GM18499 (cell line): ENCODE measurements around the gene TMEM186.
"Not testable (repeated sequence)": the region's sequence is repeated elsewhere in the genome, so short reads cannot be mapped to it uniquely, and the experiment has no call there.

Experiments
- ATAC-seq: cut with Tn5 transposase; IDR thresholded peaks from one replicate; pipeline ENCODE4 v1.9.1; 2021; ENCODE audit warnings: moderate number of reproducible peaks; ENCODE audit not compliant: insufficient read depth, unreplicated experiment

TMEM186 gene

DNA sequence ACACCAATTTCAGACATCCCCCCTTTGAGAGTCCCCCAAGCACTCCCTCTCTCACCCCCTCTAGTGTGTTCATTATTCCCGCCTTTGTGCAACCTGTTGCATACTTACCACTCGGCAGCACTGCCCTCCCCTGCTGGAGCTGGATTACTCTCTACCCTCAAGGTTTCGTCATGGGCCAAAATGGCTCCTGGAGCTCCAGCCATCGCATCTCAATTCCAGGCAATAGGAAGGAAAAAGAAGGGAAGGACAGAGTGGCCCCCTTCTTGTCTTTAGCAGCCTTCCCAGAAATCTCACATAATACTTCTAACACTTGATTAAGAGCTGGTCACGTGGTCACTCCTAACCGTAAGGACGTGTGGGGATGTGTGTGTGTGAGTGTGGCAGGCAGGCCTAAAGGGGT is 20.2 kb downstream of the TMEM186 start:
- no peak for ATAC-seq

DNA sequence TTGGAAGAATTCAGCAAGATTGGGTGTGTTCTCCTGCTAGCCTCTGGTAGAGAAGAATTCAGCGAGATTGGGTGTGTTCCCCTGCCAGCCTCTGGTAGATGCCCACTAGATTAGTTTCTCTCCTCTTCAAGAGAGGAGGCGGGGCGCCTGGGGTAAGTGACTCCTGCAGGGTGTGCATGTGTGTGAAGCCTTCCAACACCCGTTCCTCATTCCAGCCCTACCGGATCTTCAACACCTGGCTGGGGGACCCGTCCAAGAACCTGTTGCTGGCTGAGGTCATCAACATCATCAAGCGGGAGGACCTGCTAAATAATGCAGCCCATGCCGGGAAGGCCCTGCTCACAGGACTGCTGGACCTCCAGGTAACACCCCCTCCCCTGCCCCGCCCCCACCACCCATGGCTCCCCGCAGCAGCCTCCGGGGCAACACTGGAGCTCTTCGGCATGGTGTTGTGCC is 21.3 kb downstream of the TMEM186 start:
- ATAC-seq, result no peak

DNA sequence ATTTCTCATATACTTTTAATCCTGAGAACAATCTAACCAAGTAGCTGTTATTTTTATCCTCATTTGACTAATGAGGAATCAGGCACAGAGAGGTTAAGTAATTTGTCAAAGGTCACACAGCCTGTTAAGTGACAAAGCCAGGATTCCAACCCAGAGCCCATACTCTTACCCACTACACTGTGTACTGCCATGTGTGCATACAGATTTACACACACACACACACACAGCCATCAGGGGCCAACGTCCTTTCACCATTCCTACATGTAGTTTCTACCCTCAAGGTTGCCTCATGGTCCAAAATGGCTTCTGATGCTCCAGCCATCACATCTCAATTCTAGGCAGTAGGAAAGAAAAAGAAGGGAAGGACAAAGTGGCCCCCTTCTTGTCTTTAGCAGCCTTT is 22.1 kb downstream of the TMEM186 start:
- ATAC-seq, result no peak

DNA sequence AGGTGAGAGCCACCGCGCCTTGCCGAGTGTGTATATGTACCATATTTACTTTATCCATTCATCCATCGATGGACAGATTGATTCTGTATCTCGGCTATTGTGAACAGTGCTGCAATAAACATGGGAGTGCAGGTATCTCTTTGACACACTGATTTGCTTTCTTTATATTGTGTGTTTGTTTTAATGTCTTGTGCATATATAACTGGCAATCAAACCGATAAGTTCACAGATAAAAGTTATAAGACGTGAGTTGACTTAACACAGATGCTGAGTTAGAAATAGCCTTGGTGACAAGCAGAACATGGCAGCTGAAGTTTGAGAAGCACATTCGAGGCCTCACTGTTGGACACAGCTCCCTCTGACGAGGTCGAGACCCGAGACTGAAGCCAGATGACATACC is 23.2 kb downstream of the TMEM186 start:
- no peak for ATAC-seq

DNA sequence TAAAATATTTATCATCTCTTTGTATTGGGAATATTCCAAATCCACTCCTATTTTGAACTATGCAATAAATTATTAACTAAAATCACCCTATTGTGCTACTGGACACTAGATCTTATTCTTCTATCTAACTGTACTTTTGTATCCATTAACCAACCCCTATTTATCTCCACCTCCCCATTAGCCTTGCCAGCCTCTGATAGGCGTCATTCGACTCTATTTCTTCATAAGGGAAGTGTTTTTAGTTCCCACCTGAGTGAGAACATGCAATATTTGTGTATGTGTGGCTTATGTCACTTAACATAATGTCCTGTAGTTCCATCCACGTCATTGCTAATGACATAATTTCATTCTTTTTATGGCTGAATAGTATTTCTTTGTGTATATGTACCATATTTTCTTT is 23.9 kb downstream of the TMEM186 start:
- no peak for ATAC-seq

DNA sequence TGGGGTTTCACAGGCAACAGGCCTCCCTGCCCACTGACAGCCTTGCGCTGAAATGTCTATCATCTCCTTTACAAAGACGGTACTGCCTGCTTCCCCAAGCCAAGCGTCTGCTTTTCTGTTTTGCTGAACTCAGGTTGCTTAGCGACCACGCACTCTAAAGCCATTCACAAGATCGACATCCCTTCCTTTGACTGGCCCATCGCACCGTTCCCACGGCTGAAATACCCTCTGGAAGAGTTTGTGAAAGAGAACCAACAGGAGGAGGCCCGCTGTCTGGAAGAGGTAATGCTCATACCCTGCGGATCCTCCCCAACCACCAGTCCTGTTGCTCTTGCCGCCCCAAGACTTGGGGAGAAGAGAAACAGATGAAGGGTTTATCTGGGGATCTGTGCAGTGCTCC is 28.7 kb downstream of the TMEM186 start:
- no peak for ATAC-seq

DNA sequence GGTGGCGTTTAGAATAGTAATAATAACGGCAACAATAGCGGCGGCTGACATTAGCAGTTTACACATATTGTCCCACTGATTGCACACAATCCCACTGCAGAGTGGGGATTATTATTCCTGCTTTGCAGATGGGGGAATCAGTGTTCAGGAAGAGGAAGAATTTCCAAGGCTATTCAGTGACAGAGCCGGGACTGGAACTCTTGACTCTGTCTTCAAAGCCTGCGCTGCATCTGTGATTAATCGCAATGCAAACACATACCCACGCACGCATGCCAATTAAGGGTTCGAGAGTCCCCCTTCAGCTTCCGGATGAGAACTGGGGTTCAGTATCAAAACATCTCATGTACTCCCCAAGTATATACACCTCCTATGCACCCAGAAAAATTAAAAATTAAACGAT is 29.2 kb downstream of the TMEM186 start:
- ATAC-seq, result no peak

DNA sequence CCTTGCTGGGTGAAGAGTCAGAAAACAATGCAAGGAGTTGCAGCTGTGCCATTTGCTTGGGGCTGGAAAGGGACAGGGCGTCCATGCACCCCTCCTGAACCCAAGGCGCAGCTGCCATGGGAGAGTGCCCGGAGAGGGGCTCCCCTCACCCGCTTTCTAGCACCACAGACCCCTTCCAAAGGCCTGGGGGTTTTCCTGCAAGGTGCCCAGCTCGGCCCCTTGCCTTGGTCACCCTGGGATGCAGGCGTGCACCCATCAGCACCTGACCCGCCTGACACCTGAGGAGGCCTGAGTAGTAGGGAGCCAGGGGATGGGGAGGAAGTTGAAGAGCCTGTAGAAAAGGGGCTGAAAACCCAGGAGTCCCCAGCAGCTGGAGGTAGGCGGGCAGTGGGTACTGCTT is 30.3 kb downstream of the TMEM186 start:
- no peak for ATAC-seq

DNA sequence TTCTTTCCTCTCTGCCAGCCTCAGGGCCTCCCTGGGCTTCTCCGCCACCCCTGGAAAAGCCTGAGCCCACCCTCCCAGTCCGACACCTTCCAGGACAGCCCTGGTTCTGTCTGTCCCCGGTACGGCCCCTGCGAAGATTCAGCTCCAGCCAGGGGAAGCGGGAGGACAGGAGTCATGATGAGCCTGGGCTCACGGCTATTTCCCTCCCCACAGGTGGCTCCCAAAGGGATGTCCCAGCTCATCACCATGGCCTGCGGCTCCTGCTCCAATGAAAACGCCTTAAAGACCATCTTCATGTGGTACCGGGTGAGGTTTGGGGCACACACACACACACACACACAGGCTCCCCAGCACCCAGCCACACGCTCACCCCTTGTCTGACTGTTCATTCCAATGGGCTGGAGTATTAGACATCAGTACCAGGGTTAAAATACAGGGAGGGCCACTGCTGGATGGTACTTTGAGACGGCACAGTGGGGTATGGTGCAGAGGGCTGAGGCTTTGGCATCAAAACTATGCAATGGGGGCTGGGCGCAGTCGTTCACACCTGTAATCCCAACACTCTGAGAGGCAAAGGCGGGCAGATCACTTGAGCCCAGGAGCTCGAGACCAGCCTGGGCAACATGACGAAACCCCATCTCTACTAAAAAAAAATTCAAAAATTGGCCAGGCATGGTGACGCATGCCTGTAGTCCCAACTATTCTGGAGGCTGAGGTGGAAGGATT is 32.8 kb downstream of the TMEM186 start:
- ATAC-seq, result no peak

DNA sequence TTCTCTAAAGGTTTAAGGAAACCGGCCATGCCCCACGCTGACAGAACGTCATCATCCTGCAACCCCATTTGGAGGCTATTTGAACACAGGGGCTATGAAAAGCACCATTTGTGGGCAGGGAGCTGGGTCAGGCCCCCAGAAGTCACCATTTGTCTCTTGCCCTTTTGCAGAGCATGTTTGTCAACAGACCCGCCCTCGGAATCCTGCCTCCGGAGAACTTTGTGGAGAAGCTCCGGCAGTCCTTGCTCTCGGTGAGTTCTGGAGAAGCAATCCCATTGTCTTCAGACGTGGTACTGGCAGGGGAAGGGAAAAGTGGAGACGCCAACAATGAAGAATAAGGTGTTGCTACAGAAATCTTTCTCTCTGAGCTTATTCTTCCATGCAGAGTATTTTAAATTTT is 33.5 kb downstream of the TMEM186 start:
- no peak for ATAC-seq

DNA sequence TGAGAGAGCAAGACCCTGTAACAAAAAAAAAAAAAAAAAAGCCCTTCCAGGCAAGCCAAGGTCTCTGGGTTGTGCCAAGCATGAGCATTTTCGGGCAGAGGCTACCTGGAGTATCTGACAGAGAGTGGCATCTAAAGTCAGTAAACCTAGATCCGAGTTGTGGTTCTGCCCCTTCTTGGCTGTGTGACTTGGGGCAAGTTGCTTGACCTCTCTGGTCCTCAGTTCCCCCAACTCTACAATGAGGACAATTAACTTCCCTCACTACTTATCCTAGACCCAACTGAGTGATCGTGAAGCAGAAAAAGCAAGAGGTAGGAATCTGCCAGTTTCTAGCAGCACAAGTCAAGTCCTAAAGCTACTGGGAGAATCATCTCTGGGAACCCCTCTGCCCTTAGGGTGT is 34.4 kb downstream of the TMEM186 start:
- ATAC-seq, result no peak

DNA sequence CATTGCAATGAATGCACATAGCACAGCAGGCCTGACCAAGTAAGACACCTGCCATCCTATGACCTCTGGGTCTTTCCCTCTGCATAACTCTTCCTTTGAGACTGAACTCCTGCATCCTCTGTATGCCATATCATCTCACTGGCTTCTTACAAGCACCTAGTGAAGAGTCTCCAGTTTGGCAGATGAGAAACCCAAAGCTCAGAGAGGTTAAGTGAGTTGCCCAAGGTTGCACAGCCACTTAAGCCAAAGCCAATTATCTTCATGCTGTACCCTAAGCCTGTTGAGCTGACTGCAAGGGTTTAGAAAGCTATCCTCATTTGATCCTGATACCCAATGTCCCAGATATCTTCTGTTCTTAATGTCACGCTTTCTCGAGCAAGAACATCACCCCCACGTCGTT is 35.2 kb downstream of the TMEM186 start:
- no peak for ATAC-seq

DNA sequence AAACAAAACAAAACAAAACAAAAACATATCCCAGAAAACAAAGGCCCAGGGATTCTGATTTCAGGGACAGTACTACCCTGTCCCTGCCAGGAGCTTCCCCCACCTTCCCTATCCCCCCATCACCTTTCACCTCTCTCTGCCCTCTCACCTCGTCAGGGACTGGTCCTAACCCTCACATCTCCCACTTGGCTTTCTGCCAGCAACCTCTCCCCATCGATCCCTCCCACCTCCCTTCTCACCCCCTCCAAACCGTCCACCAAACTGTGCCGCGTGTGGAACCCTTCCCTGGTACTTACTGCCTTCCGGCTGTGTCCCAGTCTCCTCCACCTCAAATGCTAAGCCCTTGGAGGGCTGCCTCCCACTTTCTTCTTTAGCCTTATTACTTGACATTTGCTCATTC is 36.4 kb downstream of the TMEM186 start:
- no peak for ATAC-seq

DNA sequence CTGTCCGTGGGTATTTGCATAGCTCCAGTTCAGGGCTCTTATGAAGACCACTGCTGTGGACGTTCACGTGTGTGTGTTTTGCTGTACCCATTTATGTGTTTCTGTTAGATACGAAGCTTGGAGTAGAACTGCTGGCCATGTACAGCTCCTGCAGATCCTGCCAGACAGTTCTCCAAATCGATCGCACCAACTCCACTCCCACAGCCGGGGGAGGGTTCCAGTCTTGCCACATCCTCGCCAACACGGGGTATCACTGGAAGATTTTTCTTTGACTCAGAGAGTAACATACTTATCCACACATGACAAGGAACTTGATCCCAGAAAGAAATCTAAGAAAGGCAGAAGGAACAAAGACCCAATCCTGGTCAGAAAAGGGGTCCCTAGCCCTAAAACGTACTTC is 37.4 kb downstream of the TMEM186 start:
- no peak for ATAC-seq

DNA sequence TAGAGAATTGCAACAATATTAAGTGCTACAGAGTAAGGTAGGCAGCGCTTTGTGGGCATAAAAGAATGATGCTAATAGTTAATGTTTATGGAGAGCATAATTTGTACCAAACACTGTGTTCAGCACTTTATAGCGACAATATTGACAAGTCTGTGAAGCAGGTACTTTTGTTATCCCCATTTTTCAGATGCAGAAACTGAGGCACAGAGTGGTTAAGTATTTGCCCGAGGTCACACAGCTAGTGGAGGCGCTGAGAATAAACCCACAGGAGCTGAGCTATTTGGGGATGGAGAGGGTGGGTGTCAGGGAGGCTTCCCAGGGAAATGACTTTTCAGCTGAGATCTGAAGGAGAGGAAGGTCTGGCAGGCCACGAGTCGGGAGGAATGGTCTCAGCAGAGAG is 39.4 kb downstream of the TMEM186 start:
- ATAC-seq, result no peak

DNA sequence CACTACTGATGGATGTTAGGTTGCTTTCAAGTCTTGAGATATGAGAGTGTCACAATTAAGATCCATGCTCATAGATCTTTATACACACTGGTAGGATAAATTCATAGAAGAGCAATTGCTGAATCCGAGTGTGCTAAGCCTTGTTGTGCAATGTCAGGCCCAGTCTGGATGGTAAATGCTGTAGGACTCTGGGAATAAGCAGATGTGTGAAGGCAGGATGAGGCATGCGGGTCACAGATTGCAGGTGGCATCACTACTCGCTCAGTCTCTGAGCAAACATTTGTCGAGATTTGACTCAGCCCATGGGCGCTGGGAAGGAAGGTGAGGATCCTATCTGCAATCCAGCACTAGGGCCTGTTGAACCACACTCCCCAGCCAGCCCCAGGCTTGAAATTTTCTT is 40.7 kb downstream of the TMEM186 start:
- ATAC-seq, result no peak

DNA sequence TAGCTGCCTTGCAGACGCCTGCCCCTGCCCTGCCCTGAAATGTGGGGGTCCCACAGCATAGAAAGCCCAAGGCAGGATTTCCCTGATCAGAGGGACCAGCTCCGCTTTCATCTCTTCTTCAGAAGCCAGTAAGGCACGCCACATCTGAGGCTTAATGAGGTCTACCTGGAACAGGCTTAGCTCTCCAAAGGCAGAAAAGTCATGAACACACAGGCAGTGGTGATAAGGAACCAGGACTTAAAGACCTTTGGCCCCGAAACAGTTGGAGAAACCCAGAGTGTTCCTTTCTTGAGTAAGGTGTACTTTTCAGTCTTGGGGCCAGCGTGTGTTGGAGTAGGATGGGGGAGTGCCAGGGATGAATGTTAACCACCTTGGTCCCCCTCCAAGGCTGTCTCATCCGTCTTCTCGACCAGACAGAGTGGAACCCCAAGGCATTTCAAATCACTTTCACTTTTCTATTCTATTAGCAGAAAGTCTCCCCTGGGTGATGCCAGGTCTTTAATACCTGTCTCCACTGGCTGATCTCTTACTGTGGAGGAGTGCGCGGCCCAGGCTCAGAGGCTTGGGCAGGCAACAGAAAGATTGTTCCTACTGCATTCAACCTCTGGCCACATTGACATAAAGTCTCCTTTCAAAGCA is 43.9 kb downstream of the TMEM186 start:
- ATAC-seq, result no peak

DNA sequence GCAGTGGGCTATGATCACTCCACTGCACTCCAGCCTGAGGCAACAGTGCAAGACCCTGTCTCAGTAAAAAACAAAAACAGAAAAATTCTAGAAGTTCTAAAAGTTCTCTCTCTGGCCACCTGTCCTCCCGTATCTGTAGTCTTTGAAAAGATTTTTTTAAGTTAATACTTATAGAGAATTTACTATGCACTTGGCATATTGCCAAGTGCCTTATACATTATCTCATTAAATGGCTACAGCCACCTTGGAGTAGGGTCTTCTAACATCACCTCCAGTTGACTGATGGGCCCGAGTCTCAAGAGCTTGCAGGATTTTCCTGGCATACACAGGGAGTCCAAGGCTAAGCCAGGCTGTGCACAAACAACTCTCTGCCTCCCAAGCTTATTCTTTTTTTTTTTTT is 44.7 kb downstream of the TMEM186 start:
- no peak for ATAC-seq

DNA sequence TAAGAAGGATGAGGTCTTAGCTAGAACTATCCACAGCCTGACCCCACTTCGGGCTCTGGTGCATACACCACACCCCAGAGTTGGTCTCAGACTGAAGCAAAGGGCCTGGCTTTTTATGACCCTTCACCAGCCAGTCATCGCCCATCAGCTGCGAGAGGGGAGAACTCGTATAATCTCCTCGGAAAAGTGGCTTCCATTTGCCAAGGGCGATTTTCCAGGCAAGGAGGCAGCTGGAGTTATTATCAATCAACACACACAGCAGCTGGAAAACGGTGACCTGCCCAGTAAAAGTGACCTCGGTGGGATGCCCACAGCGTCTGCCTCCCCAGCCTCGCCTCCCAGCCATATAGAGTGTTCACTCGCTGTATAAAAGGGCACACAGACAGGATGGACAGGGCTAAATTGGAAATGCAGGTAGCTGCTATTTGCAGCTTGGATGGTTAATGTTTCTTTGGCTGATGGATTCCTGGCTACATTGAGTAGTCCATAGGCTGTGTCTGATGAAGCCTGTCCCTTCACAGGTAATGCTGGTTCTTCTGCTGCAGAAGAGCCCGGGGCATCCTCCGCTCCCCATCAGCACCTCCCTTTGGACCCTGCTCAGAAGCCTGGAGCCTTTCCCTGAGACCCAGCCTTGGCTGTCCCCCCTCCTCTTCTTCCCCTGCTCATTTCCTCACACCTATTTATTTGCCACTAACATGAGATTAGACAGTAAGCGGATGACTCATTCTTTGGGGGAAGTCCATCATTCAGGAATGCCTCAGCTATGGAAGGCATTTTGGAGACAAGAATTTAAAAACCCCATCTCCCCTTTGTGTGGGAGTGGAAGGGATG is 45.7 kb downstream of the TMEM186 start:
- no peak for ATAC-seq

DNA sequence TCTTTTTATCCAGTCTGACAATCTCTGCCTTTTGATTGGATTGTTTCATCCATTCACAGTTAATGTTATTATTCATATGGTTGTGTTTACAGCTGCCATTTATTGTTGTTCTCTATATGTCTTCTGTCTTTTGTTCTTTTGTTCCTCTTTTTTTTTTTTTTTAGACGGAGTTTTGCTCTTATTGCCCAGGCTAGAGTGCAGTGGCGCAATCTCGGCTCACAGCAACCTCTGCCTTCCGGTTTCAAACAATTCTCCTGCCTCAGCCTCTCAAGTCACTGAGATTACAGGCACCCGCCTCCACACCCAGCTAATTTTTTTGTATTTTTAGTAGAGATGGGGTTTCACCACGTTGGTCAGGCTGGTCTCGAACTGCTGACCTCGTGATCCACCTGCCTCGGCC is 48.5 kb downstream of the TMEM186 start:
- not testable (repeated sequence) for ATAC-seq
